Raji (cell line): Measurements from ENCODE around the gene CLEC14A.

Source experiments
- POLR2A ChIP-seq: IDR thresholded peaks from 2 replicates; pipeline ENCODE4 v1.6.1; 2011; ENCODE audit warnings: low read depth, low read length, control low read depth; ENCODE audit not compliant: insufficient read depth

CLEC14A gene

GRCh38 chr14:38255673-38256532, at the start of gene CLEC14A:
Gene CLEC14A, minus strand, starts transcription at chr14:38256093. Its CDS starts 71 bp downstream, at chr14:38256022.
- TF ChIP-seq POLR2A: no peak

GRCh38 chr14:38302966-38303365, 47.1 kb upstream of the CLEC14A start:
- no peak for TF ChIP-seq POLR2A

GRCh38 chr14:38302034-38302433, 46.1 kb upstream of the CLEC14A start:
- no peak for TF ChIP-seq POLR2A

- TF ChIP-seq POLR2A: no peak
Observed at GRCh38 chr14:38297681-38298080, 41.8 kb upstream of the CLEC14A start.

- TF ChIP-seq POLR2A: no peak
Observed at GRCh38 chr14:38291681-38292467, 36.0 kb upstream of the CLEC14A start.

GRCh38 chr14:38290601-38291188, 34.8 kb upstream of the CLEC14A start:
- no peak for TF ChIP-seq POLR2A

GRCh38 chr14:38286452-38286851, 30.6 kb upstream of the CLEC14A start:
- no peak for TF ChIP-seq POLR2A

GRCh38 chr14:38285962-38286361, 30.1 kb upstream of the CLEC14A start:
- TF ChIP-seq POLR2A: no peak

GRCh38 chr14:38282936-38283335, 27.0 kb upstream of the CLEC14A start:
- no peak for TF ChIP-seq POLR2A

- TF ChIP-seq POLR2A: no peak
Observed at GRCh38 chr14:38280081-38280480, 24.2 kb upstream of the CLEC14A start.

- no peak for TF ChIP-seq POLR2A
Observed at GRCh38 chr14:38279572-38279971, 23.7 kb upstream of the CLEC14A start.

- no peak for TF ChIP-seq POLR2A
Observed at GRCh38 chr14:38278035-38278434, 22.1 kb upstream of the CLEC14A start.

- TF ChIP-seq POLR2A: no peak
Observed at GRCh38 chr14:38262844-38263243, 7.0 kb upstream of the CLEC14A start.

- TF ChIP-seq POLR2A: no peak
Observed at GRCh38 chr14:38261620-38262019, 5.7 kb upstream of the CLEC14A start.

- no peak for TF ChIP-seq POLR2A
Observed at GRCh38 chr14:38257507-38257906, 1.6 kb upstream of the CLEC14A start.

- no peak for TF ChIP-seq POLR2A
Observed at GRCh38 chr14:38256533-38256840, 594 bp upstream of the CLEC14A start.
